NB4 (cell line): ENCODE data around the gene DLG3.

Experiments
- CTCF ChIP-seq: IDR thresholded peaks from one replicate; pipeline ENCODE4 v1.5.1; 2012; ENCODE audit warnings: low read depth, low read length
- MAX ChIP-seq: IDR thresholded peaks from 2 replicates; pipeline ENCODE4 v1.6.1; 2011; ENCODE audit warnings: low read depth, low read length

GRCh38 chrX:70456256-70456655, 11.6 kb downstream of the DLG3 start:
- TF ChIP-seq MAX (no peak), CTCF (no peak)
